LNCaP clone FGC (cell line): ENCODE data around the gene CNPY1.
"Not testable (repeated sequence)": the region's sequence is repeated elsewhere in the genome, so short reads cannot be mapped to it uniquely, and the experiment has no call there.

Experiments
- DNase-seq: peaks from one replicate; pipeline ENCODE4 v3.0.0-alpha.2; 2011; ENCODE audit warnings: low read depth
- H3K4me3 ChIP-seq: 2 replicates; pipeline ENCODE4 v1.5.1; 2011; ENCODE audit warnings: mild to moderate bottlenecking, low read depth, low read length, control low read depth
- CTCF ChIP-seq: IDR thresholded peaks from 2 replicates; pipeline ENCODE4 v1.5.1; 2012; ENCODE audit warnings: mild to moderate bottlenecking; ENCODE audit not compliant: control insufficient read depth, insufficient read depth; ENCODE audit errors: extremely low read depth

Gene CNPY1

GRCh38 chr7:155546449-155546848 lies at the start of gene CNPY1:
Gene CNPY1, minus strand, starts transcription at chr7:155546559. Its CDS starts 630 bp downstream, at chr7:155545929.
- not testable (repeated sequence) for DNase-seq, H3K4me3 ChIP-seq

- TF ChIP-seq CTCF = no peak
- H3K4me3 ChIP-seq = no peak overlapping the region
- no peak for DNase-seq
Observed at GRCh38 chr7:155594961-155595366, 48.6 kb upstream of the CNPY1 start.

GRCh38 chr7:155594163-155594732 lies 47.9 kb upstream of the CNPY1 start:
- no peak overlapping the region for H3K4me3 ChIP-seq
- DNase-seq = no peak
- no peak for TF ChIP-seq CTCF

- DNase-seq = no peak
- no peak for TF ChIP-seq CTCF
- H3K4me3 ChIP-seq = no peak overlapping the region
Observed at GRCh38 chr7:155593461-155594162, 47.3 kb upstream of the CNPY1 start.

- H3K4me3 ChIP-seq = no peak overlapping the region
- no peak for TF ChIP-seq CTCF
- DNase-seq = no peak
Observed at GRCh38 chr7:155591055-155591775, 44.9 kb upstream of the CNPY1 start.

GRCh38 chr7:155590215-155591018 lies 44.1 kb upstream of the CNPY1 start:
- H3K4me3 ChIP-seq = no peak overlapping the region
- no peak for DNase-seq
- TF ChIP-seq CTCF = no peak
